HuH-7.5 (cell line): ENCODE data around the gene TMTC4.
"Not testable (repeated sequence)": the region's sequence is repeated elsewhere in the genome, so short reads cannot be mapped to it uniquely, and the experiment has no call there.

Source experiments
- DNase-seq: peaks from one replicate; pipeline ENCODE4 v3.0.0; 2011; ENCODE audit warnings: low spot score

Gene TMTC4

GRCh38 chr13:100584896-100585295, 89.7 kb downstream of the TMTC4 start:
- DNase-seq = no peak

DNA sequence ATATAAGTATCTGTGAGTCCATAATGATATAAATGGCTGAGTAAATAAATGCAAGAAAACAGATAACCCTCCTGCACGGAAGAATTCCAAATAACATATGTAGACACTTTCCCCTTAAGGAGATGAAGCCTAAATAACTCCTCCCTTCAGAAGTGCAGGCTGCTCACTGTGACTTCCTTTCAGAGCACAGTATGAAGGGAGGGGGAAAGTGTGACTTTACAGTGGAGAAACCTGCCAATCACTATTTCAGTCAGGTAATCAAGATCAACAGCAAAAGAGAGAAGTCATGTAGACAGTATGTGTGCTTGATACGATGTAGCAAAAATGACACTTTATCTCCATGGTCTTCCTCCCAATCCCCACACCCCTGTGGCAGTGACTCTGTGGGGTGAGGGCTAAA, 93.1 kb downstream of the TMTC4 start:
- DNase-seq = no peak

DNA sequence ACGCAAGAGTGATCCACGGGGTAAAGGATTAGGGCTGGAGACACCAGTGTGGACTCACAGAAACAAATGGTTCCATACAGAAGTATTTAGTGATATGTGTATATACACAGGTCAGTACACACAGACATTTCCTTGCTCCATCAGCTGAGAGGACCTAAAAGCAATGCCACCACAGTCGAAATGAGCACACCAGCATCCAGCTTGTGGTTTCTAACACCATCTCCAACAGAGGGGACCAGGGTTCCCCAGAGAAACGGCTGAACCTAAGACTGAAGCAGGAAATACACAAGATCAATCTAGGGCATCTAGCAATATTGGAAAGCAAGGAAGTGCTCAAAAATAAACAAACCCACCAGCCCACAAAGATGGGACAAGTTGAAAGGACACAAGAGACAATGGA, 93.6 kb downstream of the TMTC4 start:
- no peak for DNase-seq

DNA sequence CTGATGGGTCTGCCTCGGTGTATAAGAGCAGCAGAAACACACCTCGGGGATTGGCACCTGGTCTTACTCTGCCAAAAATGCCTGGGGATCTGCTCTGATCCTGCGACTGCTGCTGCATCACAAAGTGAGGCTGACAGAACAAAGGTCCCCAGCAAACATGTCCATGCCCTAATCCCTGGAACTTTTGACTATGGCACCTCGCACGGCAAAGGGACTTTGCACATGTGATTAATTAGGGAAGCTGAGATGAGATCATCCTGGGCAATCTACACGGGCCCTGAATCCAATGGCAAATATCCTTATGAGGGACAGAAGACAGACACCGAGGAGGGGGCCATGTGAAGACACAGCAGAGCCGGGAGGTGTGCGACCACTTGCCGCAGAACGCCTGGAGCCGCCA, 94.5 kb downstream of the TMTC4 start:
- no peak for DNase-seq

DNA sequence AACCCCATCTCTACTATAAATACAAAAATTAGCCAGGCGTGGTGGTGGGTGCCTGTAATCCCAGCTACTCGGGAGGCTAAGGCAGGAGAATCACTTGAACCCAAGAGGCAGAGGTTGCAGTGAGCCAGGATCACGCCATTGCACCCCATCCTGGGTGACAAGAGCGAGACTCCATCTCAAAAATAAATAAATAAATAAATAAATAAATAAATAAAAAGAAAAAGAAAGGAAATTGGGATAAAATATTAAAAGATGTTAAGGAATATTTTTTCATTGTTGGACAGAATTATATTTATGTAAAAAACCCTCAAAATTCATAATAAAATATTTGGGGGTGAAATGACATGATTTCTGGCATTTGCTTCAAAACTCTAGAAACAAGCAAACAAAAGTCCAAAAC, 97.4 kb downstream of the TMTC4 start:
- not testable (repeated sequence) for DNase-seq

DNA sequence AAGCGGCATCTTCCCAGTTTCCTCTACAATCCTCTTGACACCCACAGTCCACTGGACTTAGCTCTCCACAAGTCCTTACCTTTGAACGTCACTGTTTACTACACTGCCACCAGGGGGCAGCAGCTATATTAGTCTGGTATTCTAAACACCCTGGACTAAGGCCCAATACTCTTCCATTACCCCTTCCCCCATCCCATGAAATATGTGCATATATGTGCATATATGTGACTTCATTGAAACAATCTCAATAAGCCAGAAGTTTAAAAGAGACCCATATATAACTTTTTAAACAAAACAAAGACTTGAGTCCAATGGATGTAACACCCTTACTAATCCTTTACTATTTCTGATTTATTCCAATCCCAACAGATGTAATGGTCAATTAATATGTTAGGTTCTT, 101.5 kb downstream of the TMTC4 start:
- DNase-seq = no peak

DNA sequence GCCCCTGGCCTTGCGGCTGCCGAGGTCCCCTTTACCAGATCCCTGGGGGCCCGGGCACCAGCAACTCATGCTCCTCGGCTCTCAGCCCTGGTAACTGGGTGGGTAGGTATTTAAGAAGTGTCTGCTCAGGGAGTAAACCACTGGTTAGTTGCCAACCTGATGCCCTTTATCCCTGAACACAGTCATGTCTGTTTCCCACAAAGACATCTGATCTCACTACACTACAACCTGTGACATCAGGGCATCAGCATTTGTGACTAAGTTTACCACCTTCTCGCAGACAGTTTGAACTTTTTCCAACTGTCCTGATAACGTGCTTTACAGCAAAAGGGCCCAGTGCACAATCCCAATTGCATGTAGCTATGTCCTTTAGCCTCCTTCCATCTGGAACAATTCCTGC, 108.1 kb downstream of the TMTC4 start:
- DNase-seq = no peak

DNA sequence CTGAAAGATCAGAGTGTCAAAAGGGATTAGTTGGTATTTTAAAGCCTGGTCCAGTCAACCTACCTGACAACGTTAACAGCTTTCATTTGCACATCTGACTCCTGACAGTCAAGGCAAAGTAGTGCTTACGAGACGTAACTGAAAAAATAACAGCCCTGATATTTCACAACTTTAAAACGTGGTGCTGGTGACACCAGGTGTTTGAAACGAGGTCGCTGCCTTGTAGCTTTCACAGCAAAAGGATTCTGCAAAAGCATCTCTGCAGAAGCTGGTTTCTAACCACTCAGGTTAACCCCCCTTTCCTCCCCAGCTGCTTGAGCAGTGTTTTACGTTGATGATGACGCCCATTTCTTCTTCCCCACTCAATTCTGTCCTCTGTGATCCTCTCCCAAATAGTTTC, 109.3 kb downstream of the TMTC4 start:
- no peak for DNase-seq

DNA sequence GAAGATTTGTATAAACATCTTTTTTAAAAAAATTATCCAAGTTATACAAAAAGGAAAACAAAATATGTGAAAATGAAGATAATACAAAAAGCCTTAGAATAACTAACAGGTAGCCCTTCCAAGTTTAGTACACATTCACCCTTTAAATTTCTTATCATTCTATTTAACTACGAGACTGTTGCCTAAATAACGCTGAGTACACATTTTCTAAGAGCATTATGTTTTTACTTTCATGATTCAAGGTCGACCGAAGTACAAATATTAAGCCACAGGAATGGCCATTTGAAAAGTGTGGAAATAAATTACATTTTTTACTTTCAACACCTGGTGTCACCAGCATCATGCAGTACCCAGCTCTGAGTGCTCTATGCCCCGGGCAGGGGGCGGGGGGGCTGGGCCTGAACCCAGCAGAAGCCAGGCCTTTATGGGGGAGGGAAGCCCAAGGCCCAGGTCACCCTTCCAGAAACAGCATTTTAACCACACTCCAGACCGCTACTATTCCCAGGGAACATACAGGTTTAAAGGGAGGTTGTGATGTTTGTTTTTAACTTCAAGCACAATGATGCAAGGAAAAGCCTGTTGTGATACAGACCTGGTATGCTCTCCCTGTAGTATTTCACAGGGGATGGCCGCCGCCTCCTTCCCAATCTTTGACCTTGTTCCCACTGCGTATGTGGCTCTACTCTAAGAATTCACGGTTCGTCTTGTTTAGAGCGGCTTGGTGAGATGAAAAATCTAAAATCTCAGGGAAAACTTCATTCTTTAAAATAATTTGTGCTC, 110.0 kb downstream of the TMTC4 start:
- no peak for DNase-seq

DNA sequence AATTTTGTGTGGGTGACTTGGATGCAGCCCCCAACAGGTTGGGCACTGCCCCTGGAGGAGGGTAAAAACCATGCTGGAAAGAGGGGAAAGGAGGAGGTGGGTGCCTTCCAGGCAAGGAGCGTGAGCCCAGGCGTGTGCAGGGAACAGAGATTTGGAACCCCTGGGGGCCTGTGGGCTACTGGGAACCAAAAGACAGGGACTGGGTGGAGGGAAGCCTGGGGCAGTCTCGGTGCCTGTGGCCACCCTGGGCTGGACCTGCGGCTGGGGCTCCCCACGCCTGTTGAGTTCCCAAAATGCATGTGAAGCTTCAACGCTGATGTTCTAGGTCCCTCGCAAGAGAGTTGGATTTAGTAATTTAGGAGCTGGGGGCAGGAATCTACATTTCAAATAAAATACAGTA, 110.8 kb downstream of the TMTC4 start:
- no peak for DNase-seq

DNA sequence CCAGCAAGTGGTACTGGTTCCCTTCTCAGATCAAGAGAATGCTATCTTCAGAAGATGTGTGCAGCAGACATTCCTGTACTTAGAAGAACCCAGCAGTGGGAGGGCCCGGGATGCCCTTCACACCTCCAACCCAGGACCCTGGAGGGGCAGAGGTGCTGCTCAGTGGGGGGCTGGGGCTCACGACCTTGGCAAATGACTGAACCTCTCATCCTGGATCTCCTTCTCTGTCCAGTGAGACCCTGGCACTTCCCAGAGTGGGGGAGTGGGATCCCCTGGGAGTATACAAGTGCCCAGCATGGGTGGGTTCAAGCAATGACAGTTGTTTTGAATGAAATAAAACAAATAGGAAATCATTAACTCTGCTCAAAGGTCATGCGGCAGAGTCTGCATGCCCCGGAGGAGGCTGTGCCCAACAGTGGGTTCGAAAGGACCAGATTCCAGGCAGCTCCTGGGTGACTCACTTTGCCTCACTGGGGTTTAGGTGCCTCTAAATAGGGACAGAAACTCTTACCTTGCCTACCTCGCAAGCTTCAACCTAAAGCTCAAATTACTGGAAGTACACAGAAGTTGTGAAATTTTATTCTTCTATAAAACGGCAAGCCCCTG, 112.9 kb downstream of the TMTC4 start:
- no peak for DNase-seq

DNA sequence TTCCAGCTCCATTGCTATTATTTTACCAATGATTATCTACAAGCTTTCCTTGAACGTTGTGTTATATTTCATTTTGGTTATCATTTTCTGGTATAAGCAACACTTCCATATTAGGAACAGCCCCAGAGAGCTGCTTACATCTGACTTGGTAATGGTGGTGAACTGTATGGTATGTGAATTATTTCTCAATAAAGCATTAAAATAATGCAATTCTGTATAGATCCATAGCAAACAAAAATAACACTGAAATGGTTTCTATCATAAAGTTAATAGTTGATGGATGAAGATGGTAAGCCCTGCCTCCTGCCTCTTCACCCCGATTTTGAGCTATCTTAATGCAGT, 113.5 kb downstream of the TMTC4 start:
- DNase-seq = no peak

- no peak for DNase-seq
Observed at GRCh38 chr13:100560498-100561157, 114.0 kb downstream of the TMTC4 start.

GRCh38 chr13:100559886-100560285, 114.7 kb downstream of the TMTC4 start:
- no peak for DNase-seq
